HG03378 (cell line): ENCODE data around the gene HGF.
"Not testable (repeated sequence)": the region's sequence is repeated elsewhere in the genome, so short reads cannot be mapped to it uniquely, and the experiment has no call there.

Source experiments
- ATAC-seq: cut with Tn5 transposase; IDR thresholded peaks from one replicate; pipeline ENCODE4 v1.9.1; 2021; ENCODE audit warnings: mild to moderate bottlenecking, moderate library complexity; ENCODE audit not compliant: unreplicated experiment

The HGF gene

GRCh38 chr7:81769891-81770727, at the start of gene HGF:
Gene HGF, minus strand, starts transcription at chr7:81770047. Its CDS starts 76 bp downstream, at chr7:81769971.
- no peak for ATAC-seq

- no peak for ATAC-seq
Measured at GRCh38 chr7:81816312-81816711, 46.5 kb upstream of the HGF start.

GRCh38 chr7:81812866-81813476, 43.1 kb upstream of the HGF start:
- peak; percentile 87 for ATAC-seq

GRCh38 chr7:81811956-81812865, 42.4 kb upstream of the HGF start:
- ATAC-seq = peak; percentile 37

GRCh38 chr7:81810476-81811155, 40.8 kb upstream of the HGF start:
- no peak for ATAC-seq

- not testable (repeated sequence) for ATAC-seq
Measured at GRCh38 chr7:81808310-81808709, 38.5 kb upstream of the HGF start.

- ATAC-seq = no peak
Measured at GRCh38 chr7:81803267-81803666, 33.4 kb upstream of the HGF start.

GRCh38 chr7:81802251-81802650, 32.4 kb upstream of the HGF start:
- ATAC-seq = no peak

GRCh38 chr7:81801532-81801931, 31.7 kb upstream of the HGF start:
- no peak for ATAC-seq

GRCh38 chr7:81791568-81792518, 22.0 kb upstream of the HGF start:
- no peak for ATAC-seq

GRCh38 chr7:81790686-81791085, 20.8 kb upstream of the HGF start:
- ATAC-seq = no peak

GRCh38 chr7:81790120-81790500, 20.3 kb upstream of the HGF start:
- no peak for ATAC-seq

GRCh38 chr7:81789406-81790119, 19.7 kb upstream of the HGF start:
- no peak for ATAC-seq

- ATAC-seq = no peak
Measured at GRCh38 chr7:81788246-81788645, 18.4 kb upstream of the HGF start.

GRCh38 chr7:81783818-81784217, 14.0 kb upstream of the HGF start:
- ATAC-seq = no peak

- no peak for ATAC-seq
Measured at GRCh38 chr7:81780914-81781693, 11.3 kb upstream of the HGF start.

- no peak for ATAC-seq
Measured at GRCh38 chr7:81779706-81780105, 9.9 kb upstream of the HGF start.

GRCh38 chr7:81777697-81778096, 7.8 kb upstream of the HGF start:
- no peak for ATAC-seq
